Kidney epithelial cell (primary cell): ENCODE data around the gene GSK3A. TPM values are rescaled to one million over a fixed set of nuclear protein-coding genes. Genes with fewer than 3 reads are reported as not detected.
A peak's percentile ranks its signal among the peaks of the same experiment; 100 is the strongest.

ENCODE experiments used
- DNase-seq: peaks from one replicate; pipeline ENCODE4 v3.0.0-alpha.2; 2010; ENCODE audit warnings: low read depth
- H3K27me3 ChIP-seq: 2 replicates; pipeline ENCODE4 v1.6.0; 2011; ENCODE audit warnings: low read length; ENCODE audit not compliant: control insufficient read depth, insufficient read depth
- H3K36me3 ChIP-seq: 2 replicates; pipeline ENCODE4 v1.5.1; 2011; ENCODE audit warnings: low read length; ENCODE audit not compliant: control insufficient read depth, insufficient read depth
- H3K4me3 ChIP-seq: 2 replicates; pipeline ENCODE4 v1.5.1; 2011; ENCODE audit warnings: low read depth, mild to moderate bottlenecking, control low read depth, low read length
- total RNA-seq: library from RNA; depleted of rRNA; stranded (reverse); fragments of >200 nt; gene quantifications from 2 replicates; pipeline ENCODE4 v1.2.3, GENCODE V29; 2015
- TF ChIP-seq, protein P1 (sequence below): IDR thresholded peaks from 2 replicates; pipeline ENCODE4 v1.5.1; 2011; ENCODE audit warnings: mild to moderate bottlenecking, moderate library complexity, low read length, control low read depth, inconsistent platforms; ENCODE audit not compliant: insufficient read depth, poor library complexity, severe bottlenecking

GSK3A gene
- total RNA-seq, 1 donor from 2014 or later, result 27.3 TPM

DNA sequence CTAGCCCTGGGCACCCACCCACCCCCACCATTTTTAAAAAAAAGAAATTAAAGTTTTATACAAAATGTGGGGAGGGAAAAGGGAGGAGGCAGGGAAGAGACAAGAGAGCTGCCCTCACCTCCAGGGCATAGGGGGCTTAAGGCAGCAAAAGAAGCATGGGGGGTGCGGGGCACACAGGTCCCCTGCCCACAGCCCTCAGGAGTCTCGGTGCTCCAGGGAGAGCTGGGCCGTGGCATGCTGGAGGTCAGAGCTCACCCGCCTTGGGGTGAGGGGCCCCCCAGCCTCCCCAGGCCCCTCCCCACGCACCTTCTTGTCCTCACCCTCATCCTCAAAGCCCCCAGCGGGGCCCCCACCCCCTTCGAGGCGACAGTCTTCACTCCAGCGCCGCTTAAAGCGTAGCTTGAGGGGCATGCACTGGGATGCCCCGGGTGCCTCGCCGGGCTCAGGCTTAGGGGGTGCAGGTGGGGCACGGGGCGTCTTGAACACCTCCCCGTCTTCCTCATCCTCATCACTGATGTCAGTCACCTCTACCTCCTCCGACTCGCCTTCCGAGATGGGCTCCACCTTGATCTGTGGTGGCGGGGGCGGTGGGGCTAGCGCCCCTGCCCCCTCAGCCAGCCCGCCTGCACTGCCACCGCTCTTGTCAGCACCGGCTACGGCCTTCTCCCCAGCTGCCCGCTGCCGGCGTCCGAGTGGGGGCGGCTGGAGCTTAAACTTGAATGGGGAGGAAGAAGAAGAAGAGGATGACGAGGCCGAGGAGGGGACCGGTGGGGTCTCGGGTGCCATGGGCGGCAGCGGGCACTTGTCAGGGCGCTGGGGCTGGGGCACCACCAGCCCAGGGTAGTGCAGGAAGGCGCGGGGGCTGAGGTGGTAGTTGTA is 6.1 kb upstream of the GSK3A start:
- TF ChIP-seq, protein P1, sequence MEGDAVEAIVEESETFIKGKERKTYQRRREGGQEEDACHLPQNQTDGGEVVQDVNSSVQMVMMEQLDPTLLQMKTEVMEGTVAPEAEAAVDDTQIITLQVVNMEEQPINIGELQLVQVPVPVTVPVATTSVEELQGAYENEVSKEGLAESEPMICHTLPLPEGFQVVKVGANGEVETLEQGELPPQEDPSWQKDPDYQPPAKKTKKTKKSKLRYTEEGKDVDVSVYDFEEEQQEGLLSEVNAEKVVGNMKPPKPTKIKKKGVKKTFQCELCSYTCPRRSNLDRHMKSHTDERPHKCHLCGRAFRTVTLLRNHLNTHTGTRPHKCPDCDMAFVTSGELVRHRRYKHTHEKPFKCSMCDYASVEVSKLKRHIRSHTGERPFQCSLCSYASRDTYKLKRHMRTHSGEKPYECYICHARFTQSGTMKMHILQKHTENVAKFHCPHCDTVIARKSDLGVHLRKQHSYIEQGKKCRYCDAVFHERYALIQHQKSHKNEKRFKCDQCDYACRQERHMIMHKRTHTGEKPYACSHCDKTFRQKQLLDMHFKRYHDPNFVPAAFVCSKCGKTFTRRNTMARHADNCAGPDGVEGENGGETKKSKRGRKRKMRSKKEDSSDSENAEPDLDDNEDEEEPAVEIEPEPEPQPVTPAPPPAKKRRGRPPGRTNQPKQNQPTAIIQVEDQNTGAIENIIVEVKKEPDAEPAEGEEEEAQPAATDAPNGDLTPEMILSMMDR, result no peak
- Histone ChIP-seq H3K27me3 (no peaks in the 10 kb centered on the region), H3K4me3 (no peak overlapping the region), H3K36me3 (peaks cover 3% of the 10 kb centered on the region)
- DNase-seq, result no peak

DNA sequence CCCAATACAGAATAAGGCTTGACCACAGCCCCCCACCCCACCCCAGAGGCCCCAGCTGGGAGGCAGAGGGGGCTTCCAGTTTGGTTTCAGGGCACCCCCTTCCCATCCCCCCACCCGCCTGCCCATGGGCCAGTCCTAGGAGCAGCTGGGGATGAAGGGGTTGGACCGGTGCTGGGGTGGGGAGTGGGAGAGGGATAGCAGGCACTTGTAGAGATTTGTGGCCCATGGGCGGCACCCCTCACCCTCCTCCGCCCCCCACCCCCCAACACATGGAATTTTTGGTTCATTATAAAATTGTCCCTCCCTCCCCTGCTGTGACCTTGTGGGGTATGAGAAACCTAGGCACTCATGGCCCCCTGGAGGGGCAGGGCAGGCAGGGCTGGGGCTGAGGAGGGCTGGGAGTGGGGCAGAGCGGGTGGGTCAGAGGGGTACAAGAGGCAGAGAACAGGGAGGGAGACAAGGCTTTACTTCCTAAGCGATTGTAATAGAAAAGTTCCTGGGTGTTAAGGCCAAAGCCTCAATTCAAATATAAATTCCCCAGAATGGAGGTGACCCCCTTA is 5.3 kb upstream of the GSK3A start:
- H3K36me3 ChIP-seq, result peaks cover 3% of the 10 kb centered on the region
- H3K4me3 ChIP-seq, result no peak overlapping the region
- TF ChIP-seq, protein P1, result no peak
- no peaks in the 10 kb centered on the region for H3K27me3 ChIP-seq
- DNase-seq, result no peak

DNA sequence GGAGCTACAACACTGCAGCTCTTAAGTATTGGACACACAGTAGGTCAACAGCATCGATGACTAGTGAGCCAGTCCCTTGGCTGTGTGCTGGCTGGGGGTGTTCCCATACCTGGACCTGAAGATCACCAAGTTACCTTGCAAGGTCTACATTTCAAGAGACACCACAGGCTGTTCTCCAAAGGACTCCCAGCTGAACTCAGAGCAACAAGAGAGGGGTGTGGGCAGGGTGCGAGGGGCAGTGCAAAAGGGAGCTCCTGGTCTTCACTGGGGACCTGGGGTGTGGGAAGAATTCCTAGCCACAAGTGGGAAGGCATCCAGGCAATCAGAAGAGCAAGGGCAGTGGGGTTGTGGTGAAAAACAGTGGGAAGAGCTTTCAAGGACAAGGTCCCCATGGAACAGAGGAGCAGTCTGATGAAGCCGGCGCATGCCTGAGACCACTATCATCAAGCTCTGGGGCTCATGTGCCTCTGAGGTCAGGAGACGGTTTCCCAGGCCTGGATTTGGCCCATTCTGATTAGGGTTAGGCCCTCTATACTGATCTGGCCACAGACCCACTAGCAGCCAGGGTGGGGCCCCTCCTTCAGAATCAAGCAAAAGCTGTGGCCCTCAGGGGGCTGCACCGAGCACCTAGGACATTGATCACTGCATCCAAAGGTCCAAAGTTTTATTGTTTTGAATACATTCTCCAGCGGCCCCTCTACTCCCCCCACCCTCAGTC is 4.7 kb upstream of the GSK3A start:
- Histone ChIP-seq H3K4me3 (no peak overlapping the region), H3K27me3 (no peaks in the 10 kb centered on the region), H3K36me3 (peaks cover 3% of the 10 kb centered on the region)
- no peak for DNase-seq
- TF ChIP-seq, protein P1, result no peak

DNA sequence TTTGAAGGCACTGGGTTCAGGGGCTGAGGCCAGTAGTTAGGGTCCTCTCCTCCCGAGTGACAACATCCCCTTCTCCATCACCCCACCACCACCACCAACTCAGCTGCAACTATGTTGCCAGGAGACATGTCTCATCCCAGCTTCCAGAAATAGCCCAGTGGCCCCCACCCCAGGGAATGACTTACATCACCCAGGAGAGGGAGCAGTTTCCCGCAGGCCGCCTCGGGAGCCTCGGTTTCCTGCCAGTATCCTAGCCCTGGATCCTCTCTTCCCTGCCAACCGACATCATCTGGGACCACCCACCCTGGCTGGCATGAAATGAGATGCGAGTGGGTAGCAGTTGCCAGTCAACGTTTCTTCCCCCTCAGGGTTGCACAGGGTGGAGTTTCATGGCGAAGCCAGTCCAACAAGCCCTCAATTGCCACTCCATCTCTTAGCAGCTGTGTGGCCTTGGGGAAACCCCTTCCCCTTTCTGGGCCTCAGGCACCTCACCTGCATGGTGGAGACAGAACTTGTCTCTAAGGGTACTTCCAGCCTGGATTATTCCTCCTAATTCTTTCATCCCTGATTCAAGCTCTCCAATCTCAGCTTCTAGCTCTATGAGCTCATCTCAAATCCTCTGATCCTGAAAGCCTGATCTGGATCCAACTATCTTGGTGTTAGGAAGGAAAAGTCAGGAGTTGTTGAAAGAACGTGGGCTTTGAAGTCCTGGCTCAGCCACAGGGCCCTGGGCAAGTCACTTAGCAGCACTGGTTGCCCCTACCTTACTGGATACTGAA is 3.9 kb upstream of the GSK3A start:
- H3K4me3 ChIP-seq, result no peak overlapping the region
- no peaks in the 10 kb centered on the region for H3K27me3 ChIP-seq
- no peak for DNase-seq
- peaks cover 3% of the 10 kb centered on the region for H3K36me3 ChIP-seq
- TF ChIP-seq, protein P1, result peak; percentile 68

DNA sequence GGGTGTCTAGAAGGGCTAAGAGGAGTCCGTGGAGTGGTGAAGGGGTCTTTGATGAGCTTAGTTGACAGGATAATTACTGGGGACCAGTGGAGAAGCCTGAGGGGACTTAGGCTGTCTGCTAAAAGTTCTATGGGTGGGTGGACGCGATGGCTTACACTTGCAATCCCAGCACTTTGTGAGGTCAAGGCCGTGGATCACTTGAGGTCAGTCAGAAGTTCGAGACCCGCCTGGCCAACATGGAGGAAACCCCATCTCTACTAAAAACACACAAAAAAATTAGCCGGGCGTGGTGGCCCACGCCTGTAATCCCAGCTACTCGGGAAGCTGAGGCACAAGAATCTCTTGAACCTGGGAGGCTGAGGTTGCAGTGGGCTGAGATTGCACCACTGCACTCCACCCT is 2.8 kb upstream of the GSK3A start:
- TF ChIP-seq, protein P1, result no peak
- no peak for DNase-seq
- no peak overlapping the region for H3K4me3 ChIP-seq

More for the DNA sequence above, 2.8 kb upstream of the GSK3A start:
- Histone ChIP-seq H3K27me3 (no peaks in the 10 kb centered on the region), H3K36me3 (peaks cover 3% of the 10 kb centered on the region)
